ENCODE results near the gene MT1E.
"Not testable (repeated sequence)": the region's sequence is repeated elsewhere in the genome, so short reads cannot be mapped to it uniquely, and the experiment has no call there.

MT1E gene

GRCh38 chr16:56674570-56674969 is 49.0 kb downstream of the MT1E start:
- not testable (repeated sequence) for DNase-seq

DNA sequence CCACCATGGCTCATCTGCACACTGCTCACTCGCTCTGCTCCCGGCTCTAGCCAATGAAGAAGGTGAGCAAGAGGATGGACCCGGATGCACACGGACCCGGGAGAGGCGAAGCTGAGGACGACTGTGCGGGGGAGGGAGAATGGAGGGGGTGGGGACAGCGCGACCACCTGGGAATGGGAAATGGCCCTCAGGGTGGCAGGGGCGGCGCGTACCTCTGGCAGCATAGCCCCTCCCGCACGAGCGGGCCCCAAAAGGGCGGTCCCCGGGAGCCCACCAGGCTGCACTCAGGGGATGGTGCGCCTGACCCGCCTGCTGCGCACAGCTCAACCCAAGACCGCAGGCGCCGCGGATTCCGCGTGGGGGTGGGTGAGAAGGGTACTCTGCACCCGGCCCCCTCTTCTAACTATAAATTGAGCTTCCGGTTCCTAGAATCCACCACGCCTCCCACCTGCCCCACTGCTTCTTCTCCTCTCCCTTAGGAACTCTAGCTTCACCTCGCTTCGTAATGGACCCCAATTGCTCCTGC is 50.2 kb downstream of the MT1E start:
- no peak for DNase-seq
